Trophoblast cell (in vitro differentiated cells and primary cell): Measurements from ENCODE around the gene ESR1.

Source experiments
- DNase-seq, 2 donors: peaks; one replicate each; pipeline ENCODE4 v3.0.0-alpha.2; 2016
- H2AFZ ChIP-seq: 2 replicates; pipeline ENCODE4 v1.6.1; 2013; ENCODE audit warnings: low read length, moderate library complexity, mild to moderate bottlenecking; ENCODE audit not compliant: insufficient read depth, poor library complexity
- H2AK5ac ChIP-seq: 2 replicates; pipeline ENCODE4 v1.6.1; 2013; ENCODE audit warnings: mild to moderate bottlenecking, low read length
- H2BK120ac ChIP-seq: 2 replicates; pipeline ENCODE4 v1.6.1; 2013; ENCODE audit warnings: low read length, mild to moderate bottlenecking, moderate library complexity; ENCODE audit not compliant: insufficient read depth, poor library complexity
- H2BK12ac ChIP-seq: 2 replicates; pipeline ENCODE4 v1.6.1; 2013; ENCODE audit warnings: mild to moderate bottlenecking, low read length, moderate library complexity
- H2BK5ac ChIP-seq: 2 replicates; pipeline ENCODE4 v1.6.1; 2013; ENCODE audit warnings: low read length, low read depth, moderate library complexity, mild to moderate bottlenecking; ENCODE audit not compliant: poor library complexity
- H3K14ac ChIP-seq: 2 replicates; pipeline ENCODE4 v1.6.1; 2013; ENCODE audit warnings: mild to moderate bottlenecking, low read length
- H3K18ac ChIP-seq: 2 replicates; pipeline ENCODE4 v1.6.1; 2013; ENCODE audit warnings: mild to moderate bottlenecking, low read length
- H3K23ac ChIP-seq: 2 replicates; pipeline ENCODE4 v1.6.1; 2013; ENCODE audit warnings: low read length
- H3K27ac ChIP-seq: 2 replicates; pipeline ENCODE4 v1.5.1; 2013; ENCODE audit warnings: low read depth, mild to moderate bottlenecking, inconsistent platforms, low read length, moderate library complexity
- H3K27me3 ChIP-seq: 2 replicates; pipeline ENCODE4 v1.6.1; 2013; ENCODE audit warnings: inconsistent platforms, mild to moderate bottlenecking, low read length, moderate library complexity; ENCODE audit not compliant: insufficient read depth
- H3K36me3 ChIP-seq, 2 experiments: 1 replicate in 1 of 2; 2 replicates in 1 of 2; pipeline ENCODE4 v1.6.1; 2013; ENCODE audit warnings: low read length in 2 of 2, mild to moderate bottlenecking in 2 of 2, moderate library complexity in 1 of 2; ENCODE audit not compliant: insufficient read depth in 2 of 2, control insufficient read depth in 1 of 2
- H3K4ac ChIP-seq: 2 replicates; pipeline ENCODE4 v1.6.1; 2013; ENCODE audit warnings: low read depth, mild to moderate bottlenecking, low read length, moderate library complexity
- H3K4me1 ChIP-seq, 2 experiments: 1 replicate in 1 of 2; 2 replicates in 1 of 2; pipeline ENCODE4 v1.6.1; 2013; ENCODE audit warnings: low read length in 2 of 2, mild to moderate bottlenecking in 2 of 2, moderate library complexity in 1 of 2; ENCODE audit not compliant: insufficient read depth in 2 of 2, control insufficient read depth in 1 of 2
- H3K4me2 ChIP-seq: 2 replicates; pipeline ENCODE4 v1.6.1; 2013; ENCODE audit warnings: inconsistent platforms, mild to moderate bottlenecking, low read length, moderate library complexity
- H3K4me3 ChIP-seq: 2 replicates; pipeline ENCODE4 v1.5.1; 2013; ENCODE audit warnings: mild to moderate bottlenecking, low read depth, low read length, inconsistent platforms
- H3K79me1 ChIP-seq: one replicate; pipeline ENCODE4 v1.6.1; 2013; ENCODE audit warnings: low read length
- H3K79me2 ChIP-seq: 2 replicates; pipeline ENCODE4 v1.6.1; 2013; ENCODE audit warnings: low read length, mild to moderate bottlenecking; ENCODE audit not compliant: control insufficient read depth, insufficient read depth, poor library complexity
- H3K9ac ChIP-seq: 2 replicates; pipeline ENCODE4 v1.6.1; 2013; ENCODE audit warnings: mild to moderate bottlenecking, low read length
- H3K9me3 ChIP-seq: 2 replicates; pipeline ENCODE4 v1.6.1; 2013; ENCODE audit warnings: low read depth, mild to moderate bottlenecking, control low read depth, inconsistent platforms, low read length; ENCODE audit not compliant: insufficient read depth
- H4K12ac ChIP-seq: 2 replicates; pipeline ENCODE4 v1.6.1; 2013; ENCODE audit warnings: low read depth, mild to moderate bottlenecking, low read length, moderate library complexity
- H4K8ac ChIP-seq: 2 replicates; pipeline ENCODE4 v1.6.1; 2013; ENCODE audit warnings: low read depth, mild to moderate bottlenecking, low read length, moderate library complexity
- H4K91ac ChIP-seq: one replicate; pipeline ENCODE4 v1.6.1; 2013; ENCODE audit warnings: low read depth, mild to moderate bottlenecking, low read length, moderate library complexity
- WGBS: extraction: QIAGEN DNeasy Blood & Tissue Kit; methylation state at CpG from one replicate; pipeline ENCODE4 v1.1.7; 2013; ENCODE audit warnings: missing lambda C conversion rate; ENCODE audit not compliant: insufficient read length, insufficient coverage; ENCODE audit errors: extremely low coverage; 5-methylcytosine and 5-hydroxymethylcytosine counted together

The ESR1 gene

GRCh38 chr6:151948002-151948743, 140.7 kb downstream of the ESR1 start:
- H3K4ac ChIP-seq: no peak overlapping the region
- no CpG with 5 or more reads among the region's 3 CpGs for WGBS
- H3K23ac ChIP-seq: no peak overlapping the region
- DNase-seq: no peak
- H4K91ac ChIP-seq: no peak overlapping the region
- no peak overlapping the region for H2BK120ac ChIP-seq
- H3K14ac ChIP-seq: no peak overlapping the region
- H2BK12ac ChIP-seq: no peak overlapping the region
- no peak overlapping the region for H4K8ac ChIP-seq
- H3K36me3 ChIP-seq: no peaks in the 10 kb centered on the region
- H3K9ac ChIP-seq: no peak overlapping the region
- H3K27me3 ChIP-seq: no peaks in the 10 kb centered on the region
- H2AK5ac ChIP-seq: no peak overlapping the region
- no peak overlapping the region for H2BK5ac ChIP-seq
- H3K79me2 ChIP-seq: no peaks in the 10 kb centered on the region
- no peaks in the 10 kb centered on the region for H3K79me1 ChIP-seq
- H3K4me3 ChIP-seq: no peak overlapping the region
- no peak overlapping the region for H3K4me2 ChIP-seq
- H3K18ac ChIP-seq: no peak overlapping the region
- no peaks in the 10 kb centered on the region for H3K4me1 ChIP-seq
- H3K9me3 ChIP-seq: no peaks in the 10 kb centered on the region
- H4K12ac ChIP-seq: no peak overlapping the region
- no peak overlapping the region for H3K27ac ChIP-seq
- no peak overlapping the region for H2AFZ ChIP-seq

GRCh38 chr6:151958332-151958731, 150.8 kb downstream of the ESR1 start:
- H3K4me3 ChIP-seq: no peak overlapping the region
- H4K8ac ChIP-seq: no peak overlapping the region
- no peak overlapping the region for H2BK120ac ChIP-seq
- no peak overlapping the region for H2BK5ac ChIP-seq
- no peak overlapping the region for H3K14ac ChIP-seq
- no peak overlapping the region for H4K12ac ChIP-seq
- peak; percentile 36 to 90 for DNase-seq
- no peaks in the 10 kb centered on the region for H3K36me3 ChIP-seq
- H3K27ac ChIP-seq: no peak overlapping the region
- H3K4me2 ChIP-seq: no peak overlapping the region
- no peak overlapping the region for H3K23ac ChIP-seq
- no peaks in the 10 kb centered on the region for H3K4me1 ChIP-seq
- no peak overlapping the region for H4K91ac ChIP-seq
- no peaks in the 10 kb centered on the region for H3K79me2 ChIP-seq
- H3K9ac ChIP-seq: no peak overlapping the region
- no peaks in the 10 kb centered on the region for H3K27me3 ChIP-seq
- no peak overlapping the region for H2AFZ ChIP-seq
- H2AK5ac ChIP-seq: no peak overlapping the region
- no peak overlapping the region for H3K4ac ChIP-seq
- no peak overlapping the region for H3K18ac ChIP-seq
- no CpG with 5 or more reads among the region's 2 CpGs for WGBS
- H3K79me1 ChIP-seq: no peaks in the 10 kb centered on the region
- H2BK12ac ChIP-seq: no peak overlapping the region
- H3K9me3 ChIP-seq: no peaks in the 10 kb centered on the region

GRCh38 chr6:151959086-151959485, 151.6 kb downstream of the ESR1 start:
- Histone ChIP-seq H2AK5ac (no peak overlapping the region), H3K18ac (no peak overlapping the region), H3K23ac (no peak overlapping the region), H4K8ac (no peak overlapping the region), H2BK5ac (no peak overlapping the region), H3K79me1 (no peaks in the 10 kb centered on the region), H2AFZ (no peak overlapping the region), H3K9me3 (no peaks in the 10 kb centered on the region), H3K27me3 (no peaks in the 10 kb centered on the region), H3K79me2 (no peaks in the 10 kb centered on the region), H3K4ac (no peak overlapping the region), H3K36me3 (no peaks in the 10 kb centered on the region), H3K4me2 (no peak overlapping the region), H3K9ac (no peak overlapping the region), H2BK12ac (no peak overlapping the region), H3K27ac (no peak overlapping the region), H4K12ac (no peak overlapping the region), H3K14ac (no peak overlapping the region), H3K4me1 (no peaks in the 10 kb centered on the region), H3K4me3 (no peak overlapping the region), H2BK120ac (no peak overlapping the region), H4K91ac (no peak overlapping the region)
- DNase-seq: no peak
- WGBS: no CpG with 5 or more reads among the region's 3 CpGs

- Histone ChIP-seq H3K4me2 (no peak overlapping the region), H3K14ac (no peak overlapping the region), H3K27ac (no peak overlapping the region), H2BK120ac (no peak overlapping the region), H3K9me3 (no peaks in the 10 kb centered on the region), H4K8ac (no peak overlapping the region), H3K36me3 (no peaks in the 10 kb centered on the region), H3K27me3 (no peaks in the 10 kb centered on the region), H3K18ac (no peak overlapping the region), H3K4me1 (no peaks in the 10 kb centered on the region), H3K79me2 (no peaks in the 10 kb centered on the region), H3K79me1 (no peaks in the 10 kb centered on the region), H3K9ac (no peak overlapping the region), H3K23ac (no peak overlapping the region), H2BK5ac (no peak overlapping the region), H2BK12ac (no peak overlapping the region), H4K12ac (no peak overlapping the region), H2AK5ac (no peak overlapping the region), H3K4me3 (no peak overlapping the region), H4K91ac (no peak overlapping the region), H3K4ac (no peak overlapping the region), H2AFZ (no peak overlapping the region)
- DNase-seq: no peak
- WGBS: no CpG with 5 or more reads among the region's 5 CpGs
Measured at GRCh38 chr6:151961809-151962208, 154.3 kb downstream of the ESR1 start.
